ENCODE data around the gene LRRC73.
"Not testable (repeated sequence)": the region's sequence is repeated elsewhere in the genome, so short reads cannot be mapped to it uniquely, and the experiment has no call there.

The LRRC73 gene, protein sequence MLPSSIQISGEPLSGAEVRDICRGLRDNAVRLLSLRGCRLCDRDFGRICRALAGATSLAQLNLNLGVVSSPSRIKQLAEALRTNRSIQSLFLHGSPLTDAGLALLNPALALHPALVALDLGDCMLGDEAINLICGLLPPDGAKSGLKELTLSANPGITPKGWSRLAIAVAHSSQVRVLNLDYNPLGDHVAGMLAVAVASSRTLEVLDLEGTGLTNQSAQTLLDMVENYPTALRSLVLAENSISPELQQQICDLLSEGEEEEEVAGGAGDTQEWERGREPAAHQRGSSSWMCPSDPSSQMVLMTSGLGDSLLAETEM

DNA sequence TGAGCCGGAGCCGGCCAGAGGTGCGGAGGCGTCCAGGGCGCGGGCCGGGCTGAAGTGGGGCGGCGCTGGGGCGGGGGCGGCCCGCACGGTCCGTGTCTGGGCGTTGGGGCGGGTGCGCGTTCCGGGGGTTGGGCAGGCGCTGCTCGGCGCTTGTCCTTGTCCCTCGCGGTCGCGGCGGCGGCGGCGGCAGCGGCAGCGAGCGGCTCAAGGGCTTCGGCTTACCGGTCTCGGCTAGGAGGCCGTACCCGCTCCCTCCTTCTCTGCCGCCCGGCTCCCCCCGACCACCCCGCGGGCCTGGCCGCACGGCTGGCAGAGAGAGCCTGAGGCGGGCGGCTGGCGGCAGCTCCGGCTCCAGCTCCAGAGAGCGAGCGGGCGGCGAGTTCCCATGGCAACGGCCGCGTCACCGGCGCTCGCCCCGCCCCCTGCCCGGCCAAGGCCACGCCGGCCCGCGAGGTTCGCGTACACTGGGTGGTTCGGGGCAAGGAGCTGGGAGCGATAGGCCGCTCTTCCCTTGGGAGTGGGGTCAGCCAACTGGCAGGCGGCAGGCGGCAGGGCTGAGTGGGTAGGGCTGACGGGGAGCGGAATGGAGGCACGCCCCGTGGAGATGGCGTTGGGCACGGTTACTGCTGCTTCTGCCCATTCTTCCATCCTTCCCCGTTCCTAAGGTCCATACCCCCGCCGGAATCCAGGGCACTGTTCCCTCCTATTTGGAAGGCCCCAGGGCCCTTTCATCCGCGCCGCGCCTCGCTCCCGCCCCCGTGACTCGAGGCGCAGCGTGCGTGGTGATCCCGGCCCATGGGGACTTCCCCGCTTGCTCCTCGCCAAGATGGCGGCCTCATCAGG is at the start of gene LRRC73:
LRRC73 (minus strand) TSS at position 363 of the 843 bp plus-strand sequence. CDS start 561 bp downstream, outside the sequence.
- DNase-seq (ENCODE audit: low read depth in 2 of 2, low spot score in 1 of 2) = peak; percentile 42 to 55

DNA sequence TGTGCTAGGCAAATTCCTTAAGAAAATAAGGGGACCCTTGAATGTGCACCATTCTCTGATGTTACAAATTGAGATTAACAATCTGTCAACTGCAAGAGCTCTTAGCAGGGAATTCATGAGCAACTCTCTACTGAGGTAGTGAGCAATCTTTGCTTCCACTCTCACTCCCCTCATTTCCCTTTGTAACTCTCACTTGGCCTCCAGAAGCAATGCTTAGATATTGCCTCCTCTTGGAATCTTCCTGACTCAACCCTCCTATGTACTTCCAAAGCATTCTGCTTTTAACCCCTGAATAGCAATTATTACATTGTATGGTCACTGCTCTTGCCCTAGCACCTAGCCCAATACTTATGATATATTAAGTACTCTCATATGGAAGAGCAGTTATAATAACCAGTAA is 49.2 kb upstream of the LRRC73 start:
- no peak for DNase-seq (ENCODE audit: low read depth in 2 of 2, low spot score in 1 of 2)

DNA sequence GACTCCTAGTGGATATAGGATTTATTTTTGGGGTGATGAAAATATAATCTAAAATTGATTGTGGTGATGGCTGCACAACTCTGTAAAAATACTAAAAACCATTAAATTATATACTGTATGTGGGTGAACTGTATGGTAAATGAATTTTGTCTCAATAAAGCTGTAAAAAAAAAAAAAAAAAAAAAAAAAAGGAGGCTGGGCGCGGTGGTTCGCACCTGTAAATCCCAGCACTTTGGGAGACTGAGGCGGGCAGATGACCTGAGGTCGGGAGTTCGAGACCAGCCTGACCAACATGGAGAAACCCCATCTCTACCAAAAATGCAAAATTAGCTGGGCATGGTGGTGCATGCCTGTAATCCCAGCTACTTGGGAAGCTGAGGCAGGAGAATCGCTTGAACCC is 47.5 kb upstream of the LRRC73 start:
- DNase-seq (ENCODE audit: low read depth in 2 of 2, low spot score in 1 of 2) = not testable (repeated sequence)

DNA sequence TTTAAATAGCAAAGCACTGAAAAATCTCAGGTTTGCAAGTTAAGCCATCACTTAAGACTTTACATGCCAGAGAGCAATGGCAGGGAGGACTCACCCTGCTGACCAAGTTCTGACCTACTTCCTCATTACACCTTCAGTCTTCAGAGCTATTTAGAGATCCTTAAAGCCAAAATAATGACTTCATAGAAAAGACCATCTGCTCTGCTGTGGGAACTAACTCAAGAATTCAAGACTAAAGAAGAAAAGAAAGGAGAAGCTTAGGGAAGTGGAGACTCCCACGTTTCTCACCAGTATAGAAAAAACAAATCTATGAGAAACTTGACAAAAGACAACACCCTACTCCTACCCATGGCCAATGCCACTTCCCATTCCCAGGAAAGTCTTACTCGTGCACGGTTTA is 37.1 kb upstream of the LRRC73 start:
- no peak for DNase-seq (ENCODE audit: low read depth in 2 of 2, low spot score in 1 of 2)

DNA sequence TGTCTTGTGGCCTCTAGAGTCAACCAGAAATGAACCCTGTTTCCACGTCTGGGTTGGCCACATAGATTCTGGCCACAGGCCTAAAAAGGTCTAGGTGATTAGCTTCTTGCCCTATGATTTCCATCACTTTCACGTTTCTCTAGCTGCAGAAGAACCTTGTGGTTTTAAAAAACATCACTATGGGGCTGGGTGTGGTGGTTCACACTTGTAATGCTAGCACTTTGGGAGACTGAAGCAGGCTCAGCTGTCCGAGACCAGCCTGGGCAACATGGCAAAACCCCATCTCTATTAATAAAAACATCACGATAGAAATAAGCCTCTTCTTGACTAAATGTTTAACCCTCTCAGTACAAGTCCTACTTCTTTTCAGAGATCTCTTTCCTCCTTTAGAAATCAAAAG is 34.3 kb upstream of the LRRC73 start:
- DNase-seq (ENCODE audit: low read depth in 2 of 2, low spot score in 1 of 2) = no peak

DNA sequence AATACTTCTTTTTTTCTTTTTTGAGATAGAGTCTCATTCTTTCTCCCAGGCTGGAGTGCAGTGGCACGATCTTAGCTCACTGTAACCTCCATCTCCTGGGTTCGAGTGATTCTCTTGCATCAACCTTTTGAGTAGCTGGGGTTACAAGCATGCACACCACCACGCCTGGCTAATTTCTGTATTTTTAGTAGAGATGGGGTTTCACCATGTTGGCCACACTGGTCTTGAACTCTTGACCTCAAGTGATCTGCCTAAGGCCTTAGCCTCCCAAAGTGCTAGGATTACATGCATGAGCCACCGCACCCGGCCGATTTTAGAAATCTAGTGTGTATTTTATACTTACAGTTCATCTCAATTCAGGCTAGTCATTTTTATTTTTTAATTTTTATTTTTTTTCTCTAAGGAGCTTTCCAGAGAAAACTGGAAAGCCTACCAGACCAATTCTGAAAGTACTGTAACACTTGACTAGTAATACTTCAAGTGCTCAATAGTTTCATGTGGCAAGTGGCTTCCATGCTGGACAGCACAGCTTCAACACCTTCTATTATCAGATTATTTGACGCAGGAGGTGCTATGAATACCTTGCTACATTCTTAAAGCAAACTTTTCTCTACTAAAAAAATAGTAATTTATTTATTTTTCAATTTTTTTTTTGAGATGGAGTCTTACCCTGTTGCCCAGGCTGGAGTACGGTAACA is 31.8 kb upstream of the LRRC73 start:
- DNase-seq (ENCODE audit: low read depth in 2 of 2, low spot score in 1 of 2) = no peak

DNA sequence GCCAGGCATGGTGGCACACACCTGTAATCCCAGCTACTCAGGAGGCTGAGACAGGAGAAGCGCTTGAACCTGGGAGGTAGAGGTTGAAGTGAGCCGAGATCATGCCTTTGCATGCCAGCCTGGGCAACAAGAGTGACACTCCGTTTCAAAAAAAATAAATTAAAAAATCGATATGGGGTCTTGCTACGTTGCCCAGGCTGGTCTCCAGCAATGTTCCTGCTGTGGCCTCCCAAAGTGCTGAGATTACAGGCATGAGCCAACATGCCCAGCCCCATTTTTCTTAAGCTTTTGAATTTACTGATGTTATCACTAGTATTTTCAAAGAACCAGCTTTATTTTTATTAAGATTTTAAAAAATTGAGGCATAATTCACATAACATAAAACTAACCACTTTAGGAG is 30.4 kb upstream of the LRRC73 start:
- no peak for DNase-seq (ENCODE audit: low read depth in 2 of 2, low spot score in 1 of 2)

DNA sequence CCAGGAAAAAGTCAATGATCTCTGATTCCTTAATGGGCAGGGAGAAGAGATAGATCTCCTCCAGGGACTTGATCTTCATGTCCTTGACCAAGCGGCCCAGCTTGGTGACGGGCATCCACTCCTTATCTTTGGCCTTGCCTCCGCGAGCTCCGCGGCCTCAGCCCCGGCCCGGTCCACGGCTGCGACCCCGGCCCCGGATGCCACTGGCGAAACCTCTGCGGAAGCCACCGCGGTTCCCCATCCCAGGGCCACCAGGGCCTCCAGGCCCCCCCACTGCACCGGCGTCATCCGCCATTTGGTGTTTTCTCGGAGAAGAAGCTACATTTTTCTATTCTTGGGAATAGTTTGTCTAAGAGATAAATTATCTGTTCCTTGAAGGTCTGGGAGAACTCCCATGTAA is 29.3 kb upstream of the LRRC73 start:
- DNase-seq (ENCODE audit: low read depth in 2 of 2, low spot score in 1 of 2) = not testable (repeated sequence)

DNA sequence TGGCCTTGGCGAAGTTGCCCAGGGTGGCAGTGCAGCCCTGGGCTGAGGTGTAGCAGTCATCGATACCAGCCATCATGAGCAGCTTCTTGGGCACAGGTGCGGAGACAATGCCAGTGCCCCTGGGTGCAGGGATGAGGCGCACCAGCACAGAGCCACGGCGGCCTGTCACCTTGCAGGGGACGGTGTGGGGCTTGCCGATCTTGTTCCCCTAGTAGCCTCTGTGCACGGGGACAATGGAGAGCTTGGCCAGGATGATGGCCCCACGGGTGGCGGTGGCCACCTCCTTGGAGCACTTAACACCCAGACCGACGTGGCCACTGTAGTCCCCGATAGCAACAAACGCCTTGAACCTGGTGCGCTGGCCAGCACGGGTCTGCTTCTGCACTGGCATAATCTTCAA is 28.8 kb upstream of the LRRC73 start:
- DNase-seq (ENCODE audit: low read depth in 2 of 2, low spot score in 1 of 2) = not testable (repeated sequence)

DNA sequence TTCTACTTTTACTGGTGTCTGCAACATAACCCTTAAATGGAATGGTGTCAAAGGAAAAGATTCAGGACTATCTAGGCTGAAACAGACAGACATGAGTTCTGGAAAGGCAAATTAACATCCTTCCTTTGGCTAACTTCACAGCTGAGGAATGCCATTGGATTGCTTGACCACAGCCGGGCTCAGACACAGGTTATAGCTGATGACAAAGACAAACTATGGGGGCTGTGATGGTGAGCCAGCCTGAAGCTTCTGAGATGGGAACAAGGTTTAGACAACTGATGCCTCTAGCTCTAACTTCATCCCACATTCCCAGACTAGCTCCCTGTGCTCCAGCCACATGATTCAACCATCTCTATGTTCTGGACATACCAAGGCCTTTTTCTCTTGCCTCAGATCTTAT is 22.1 kb upstream of the LRRC73 start:
- DNase-seq (ENCODE audit: low read depth in 2 of 2, low spot score in 1 of 2) = no peak

DNA sequence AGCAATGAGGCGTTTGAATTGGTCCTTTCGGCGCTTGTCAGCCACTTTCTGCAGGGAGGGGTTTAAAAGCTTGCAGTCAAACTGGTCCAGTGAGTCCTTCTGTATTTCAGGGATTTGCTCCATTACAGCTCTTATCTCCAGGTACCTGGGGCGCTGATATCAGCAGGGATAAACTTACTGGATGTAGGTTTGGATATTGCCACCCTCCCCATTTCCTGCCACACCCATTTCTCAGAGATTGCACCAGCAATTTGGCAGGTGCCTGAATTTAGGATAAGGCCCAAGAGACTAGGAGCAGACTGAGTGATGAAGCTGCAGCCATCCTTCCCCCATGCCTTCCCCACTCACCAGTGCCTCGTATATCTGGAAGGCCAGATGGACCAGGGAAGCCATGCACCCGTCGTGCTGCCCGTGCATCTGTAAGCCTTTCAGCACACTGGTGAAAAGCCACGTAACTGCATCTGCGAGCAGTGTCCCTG is 14.4 kb upstream of the LRRC73 start:
- no peak for DNase-seq (ENCODE audit: low read depth in 2 of 2, low spot score in 1 of 2)

DNA sequence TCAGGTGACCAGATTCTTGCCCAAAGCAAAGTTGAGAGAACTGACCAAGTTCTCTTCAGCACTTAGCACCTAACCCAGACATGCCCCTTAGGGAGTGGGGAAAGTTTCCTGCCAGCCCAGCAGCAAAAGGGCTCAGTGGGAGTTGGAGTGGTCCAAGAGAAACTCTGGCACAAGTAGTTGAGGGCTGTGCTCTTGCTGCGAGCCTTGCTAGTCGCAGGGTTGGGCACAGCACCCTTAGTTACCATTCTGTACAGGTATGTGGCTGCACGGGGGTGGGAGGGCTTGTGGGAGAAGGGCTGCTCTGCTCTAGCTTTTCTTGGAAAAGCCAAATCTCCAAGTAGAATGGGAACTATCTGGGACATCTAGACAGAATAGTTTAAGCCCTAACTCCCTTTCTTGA is 13.1 kb upstream of the LRRC73 start:
- no peak for DNase-seq (ENCODE audit: low read depth in 2 of 2, low spot score in 1 of 2)

DNA sequence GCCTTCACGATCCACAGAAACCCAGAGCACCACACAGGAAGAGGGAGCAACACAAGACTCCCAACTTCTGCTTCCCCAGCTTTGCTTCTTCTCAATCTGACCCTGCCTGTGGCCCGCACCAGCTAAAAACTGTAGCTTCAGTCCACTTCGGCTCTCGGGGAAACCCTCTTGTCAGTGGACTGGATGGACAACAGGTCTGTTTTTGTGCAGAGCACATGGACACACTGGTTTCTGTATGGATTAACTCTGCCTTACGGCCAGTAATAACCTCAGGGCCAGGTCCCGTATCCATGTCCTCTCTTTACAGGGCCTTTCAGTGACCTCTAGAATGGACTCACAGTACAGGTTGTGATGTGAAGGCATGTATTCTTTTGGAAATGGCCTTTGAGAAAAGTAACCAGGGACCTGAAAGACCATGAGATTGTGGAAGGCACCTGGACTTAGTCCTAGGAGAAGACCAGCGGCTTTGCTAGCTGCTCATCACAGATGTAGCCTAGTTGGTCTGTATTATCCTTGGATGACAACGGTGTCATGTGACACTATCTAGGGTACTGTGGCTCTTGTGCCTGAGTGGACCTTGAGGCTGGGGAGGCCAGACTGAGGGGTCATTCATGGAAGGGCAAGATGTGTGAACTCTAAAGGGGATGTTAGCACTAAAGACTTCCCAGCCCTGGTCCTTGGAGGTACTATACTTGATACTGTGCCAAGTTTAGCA is 12.6 kb upstream of the LRRC73 start:
- DNase-seq (ENCODE audit: low read depth in 2 of 2, low spot score in 1 of 2) = no peak

DNA sequence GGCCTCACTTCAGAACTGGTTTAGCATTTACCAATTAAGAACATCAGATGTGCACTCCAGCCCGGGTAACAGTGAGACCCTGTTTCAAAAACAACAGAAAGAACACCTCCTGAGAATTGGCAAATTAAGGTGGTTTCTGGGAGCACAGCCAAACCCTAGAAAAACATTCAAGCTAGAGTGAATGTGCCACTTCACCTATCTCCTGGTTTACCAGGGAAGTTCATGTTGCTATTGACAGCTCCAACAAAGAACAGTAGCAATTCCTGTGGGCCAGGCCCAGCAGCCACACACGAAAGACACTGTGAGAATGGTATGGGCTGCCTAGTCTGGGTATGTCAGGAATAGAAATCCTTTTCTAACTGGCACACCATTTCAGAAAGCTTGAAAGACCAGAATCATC is 11.7 kb upstream of the LRRC73 start:
- no peak for DNase-seq (ENCODE audit: low read depth in 2 of 2, low spot score in 1 of 2)

DNA sequence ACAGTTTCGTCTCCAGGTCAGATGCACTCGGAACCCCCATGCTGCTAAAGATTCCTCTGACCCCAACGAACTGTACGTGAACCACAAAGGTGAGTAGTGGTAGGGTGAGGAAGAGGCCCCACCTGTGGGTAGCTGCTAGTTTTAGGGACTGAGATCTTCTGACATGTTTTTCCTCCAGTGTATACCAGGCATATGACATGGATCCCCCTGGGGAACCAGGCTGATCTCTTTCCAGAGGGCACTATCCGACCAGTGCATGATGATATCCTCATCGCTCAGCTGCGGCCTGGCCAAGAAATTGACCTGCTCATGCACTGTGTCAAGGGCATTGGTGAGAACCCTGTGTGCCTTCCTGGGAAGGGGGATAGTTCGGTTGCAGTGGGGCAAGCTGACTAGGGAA is 10.0 kb upstream of the LRRC73 start:
- DNase-seq (ENCODE audit: low read depth in 2 of 2, low spot score in 1 of 2) = no peak

DNA sequence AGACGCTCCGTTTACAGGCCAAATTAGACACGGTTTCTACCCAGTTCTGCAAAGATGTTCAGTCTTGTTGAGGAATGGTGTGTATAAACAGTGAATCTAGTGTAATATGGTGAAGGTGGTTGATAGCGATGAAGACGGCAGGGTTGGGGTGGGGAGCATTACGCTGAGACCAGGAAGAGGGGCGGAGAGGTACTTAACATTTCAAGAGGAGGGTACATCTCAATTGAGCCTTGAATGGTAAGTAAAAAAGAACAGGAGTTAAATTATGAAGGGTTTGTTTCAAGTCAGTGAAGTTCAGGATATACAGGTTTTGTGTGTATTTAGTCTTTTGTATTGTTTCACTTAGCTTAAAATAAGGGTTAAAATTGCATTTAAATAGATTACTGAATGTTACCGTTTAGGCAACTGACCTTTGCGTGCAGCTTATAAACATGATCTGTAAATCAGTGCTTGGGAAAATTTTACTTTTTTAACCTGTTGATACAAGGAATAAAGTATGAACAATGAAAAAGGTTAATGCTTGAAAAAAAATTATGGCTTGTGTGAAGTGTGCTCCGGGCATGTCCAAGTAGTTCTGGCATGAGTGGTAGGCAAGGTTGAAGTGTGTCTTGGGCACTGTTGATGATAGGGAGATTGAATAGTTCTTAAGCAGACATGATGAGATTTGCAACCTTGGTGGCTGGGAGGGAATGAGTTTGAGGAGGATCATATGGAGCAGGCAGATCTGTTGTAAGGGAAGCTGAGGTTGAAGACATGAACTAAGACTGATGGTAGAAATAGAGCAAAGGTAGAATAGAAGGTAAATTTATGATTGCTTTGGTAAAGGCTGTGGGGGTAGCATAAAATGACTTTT is 7.6 kb upstream of the LRRC73 start:
- DNase-seq (ENCODE audit: low read depth in 2 of 2, low spot score in 1 of 2) = no peak

DNA sequence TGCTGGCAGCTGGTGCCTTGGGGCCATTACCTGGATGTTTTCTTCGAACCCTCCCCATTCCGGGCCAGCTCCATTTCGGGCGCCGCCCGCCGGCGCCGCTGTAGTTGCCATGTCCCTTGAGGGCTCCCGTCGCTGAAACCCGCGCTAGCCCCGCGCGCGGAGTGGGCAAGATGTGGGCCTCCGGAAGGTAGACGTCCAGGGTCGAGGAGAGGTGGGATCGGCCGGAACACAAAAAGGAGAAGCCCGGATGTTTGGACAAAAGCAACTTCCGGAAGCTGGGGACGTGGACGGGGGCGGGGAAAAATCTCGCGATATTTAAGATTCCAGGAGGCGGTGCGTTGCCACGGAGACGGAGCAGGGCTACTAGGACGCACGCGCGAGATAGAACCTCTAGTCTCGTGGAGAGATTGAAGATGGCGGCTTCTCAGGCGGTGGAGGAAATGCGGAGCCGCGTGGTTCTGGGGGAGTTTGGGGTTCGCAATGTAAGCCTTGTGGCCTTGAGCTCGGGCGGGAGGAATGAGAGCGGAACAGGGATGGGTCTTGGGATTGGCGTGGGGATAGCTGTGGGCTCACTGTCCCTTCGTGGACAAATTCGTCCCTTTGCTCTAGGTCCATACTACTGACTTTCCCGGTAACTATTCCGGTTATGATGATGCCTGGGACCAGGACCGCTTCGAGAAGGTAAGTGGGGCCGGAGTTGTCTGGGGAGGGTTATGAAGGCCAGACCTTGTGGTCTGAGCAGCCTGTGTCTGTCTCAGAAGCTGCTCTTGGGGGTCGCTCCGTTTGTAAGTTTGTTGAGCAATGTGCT is 6.8 kb upstream of the LRRC73 start, which contains the start of the genes POLR1C and YIPF3:
POLR1C (plus strand) TSS at position 393 of the 808 bp plus-strand sequence; CDS start at position 414, 21 bp downstream.
YIPF3 (minus strand) TSS at position 230 of the 808 bp plus-strand sequence; CDS start at position 111, 119 bp downstream.
- peak; percentile 94 to 96 for DNase-seq (ENCODE audit: low read depth in 2 of 2, low spot score in 1 of 2)

DNA sequence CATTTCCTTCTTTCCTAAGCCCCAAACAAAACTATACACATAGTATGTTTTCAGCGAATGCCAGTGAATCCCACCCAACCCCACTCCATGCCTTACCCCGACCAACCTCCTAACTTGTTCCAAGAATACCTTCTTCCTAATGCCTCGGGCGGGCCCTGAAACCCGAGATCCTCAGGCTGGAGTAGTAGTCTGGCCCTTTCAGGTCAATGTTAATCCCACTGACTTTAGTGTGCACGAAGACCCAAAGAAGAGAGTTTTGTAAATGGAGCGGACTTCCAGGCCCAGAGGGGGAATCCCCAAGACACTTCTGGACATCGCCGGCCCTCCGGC is 6.2 kb upstream of the LRRC73 start:
- DNase-seq (ENCODE audit: low read depth in 2 of 2, low spot score in 1 of 2) = no peak

DNA sequence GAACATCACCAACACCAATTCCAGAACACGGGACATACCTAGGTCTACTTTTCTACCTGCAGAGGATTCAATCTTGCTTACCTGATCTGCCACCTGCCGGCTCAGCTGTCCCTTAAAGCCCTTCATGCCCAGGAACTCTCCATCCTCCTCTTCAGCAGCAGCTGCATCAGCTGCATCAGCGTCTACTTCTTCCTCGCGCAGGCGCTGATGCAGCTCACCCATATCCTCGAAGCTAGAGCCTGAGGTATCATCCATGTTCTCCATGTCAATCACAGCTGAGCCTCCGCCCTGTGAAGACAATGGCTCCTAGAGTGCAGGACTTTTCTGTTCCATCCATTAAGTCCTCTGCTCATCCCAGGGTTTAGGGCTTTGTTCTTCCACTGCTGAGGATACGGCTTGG is 5.7 kb upstream of the LRRC73 start:
- DNase-seq (ENCODE audit: low read depth in 2 of 2, low spot score in 1 of 2) = no peak
